ENCODE measurements around the gene SYNPO2. TPM values are rescaled to one million over a fixed set of nuclear protein-coding genes. Genes with fewer than 3 reads are reported as not detected.

The SYNPO2 gene
- total RNA-seq, 2 experiments from 2014 or later = 0.22 to 0.41 TPM

DNA sequence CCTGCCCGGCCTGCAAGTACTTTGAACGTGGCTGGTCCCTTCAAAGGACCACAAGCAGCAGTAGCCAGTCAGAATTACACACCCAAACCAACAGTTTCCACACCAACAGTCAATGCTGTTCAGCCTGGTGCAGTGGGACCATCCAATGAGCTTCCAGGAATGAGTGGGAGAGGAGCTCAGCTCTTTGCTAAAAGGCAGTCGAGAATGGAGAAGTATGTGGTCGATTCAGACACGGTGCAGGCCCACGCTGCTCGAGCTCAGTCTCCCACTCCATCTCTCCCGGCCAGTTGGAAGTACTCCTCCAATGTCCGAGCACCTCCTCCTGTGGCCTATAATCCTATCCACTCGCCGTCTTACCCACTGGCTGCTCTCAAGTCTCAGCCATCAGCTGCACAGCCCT lies 142.6 kb downstream of the SYNPO2 start:
- ATAC-seq (ENCODE audit: poor library complexity) (no peak), DNase-seq (no peak)
- Mint-ChIP-seq H3K9me3 (no peaks in the 10 kb centered on the region), H3K4me1 (ENCODE audit: low read depth) (no peaks in the 10 kb centered on the region), H3K27ac (no peak overlapping the region), H3K36me3 (ENCODE audit: low read depth) (no peaks in the 10 kb centered on the region), H3K27me3 (no peaks in the 10 kb centered on the region), H3K4me3 (no peak overlapping the region)
- TF ChIP-seq, protein P1, sequence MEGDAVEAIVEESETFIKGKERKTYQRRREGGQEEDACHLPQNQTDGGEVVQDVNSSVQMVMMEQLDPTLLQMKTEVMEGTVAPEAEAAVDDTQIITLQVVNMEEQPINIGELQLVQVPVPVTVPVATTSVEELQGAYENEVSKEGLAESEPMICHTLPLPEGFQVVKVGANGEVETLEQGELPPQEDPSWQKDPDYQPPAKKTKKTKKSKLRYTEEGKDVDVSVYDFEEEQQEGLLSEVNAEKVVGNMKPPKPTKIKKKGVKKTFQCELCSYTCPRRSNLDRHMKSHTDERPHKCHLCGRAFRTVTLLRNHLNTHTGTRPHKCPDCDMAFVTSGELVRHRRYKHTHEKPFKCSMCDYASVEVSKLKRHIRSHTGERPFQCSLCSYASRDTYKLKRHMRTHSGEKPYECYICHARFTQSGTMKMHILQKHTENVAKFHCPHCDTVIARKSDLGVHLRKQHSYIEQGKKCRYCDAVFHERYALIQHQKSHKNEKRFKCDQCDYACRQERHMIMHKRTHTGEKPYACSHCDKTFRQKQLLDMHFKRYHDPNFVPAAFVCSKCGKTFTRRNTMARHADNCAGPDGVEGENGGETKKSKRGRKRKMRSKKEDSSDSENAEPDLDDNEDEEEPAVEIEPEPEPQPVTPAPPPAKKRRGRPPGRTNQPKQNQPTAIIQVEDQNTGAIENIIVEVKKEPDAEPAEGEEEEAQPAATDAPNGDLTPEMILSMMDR (IDR thresholded peaks at IDR 0.05) = no peak
- intact Hi-C loops (cut with DNase I, micrococcal nuclease) = no loop called here
- Histone ChIP-seq H3K4me3 (ENCODE audit: low read length) (no peak overlapping the region), H3K27me3 (ENCODE audit: control insufficient read depth in 1 of 2, insufficient read depth in 2 of 2, low read length in 2 of 2) (peaks cover 0 to 3% of the 10 kb centered on the region in 2 experiments), H3K27ac (ENCODE audit: low read depth in 1 of 2, low read length in 2 of 2) (no peak overlapping the region), H3K9me3 (ENCODE audit: control insufficient read depth in 1 of 2, insufficient read depth in 1 of 2, low read length in 2 of 2) (no peaks in the 10 kb centered on the region), H3K36me3 (ENCODE audit: insufficient read depth, low read length) (no peaks in the 10 kb centered on the region), H3K4me1 (ENCODE audit: insufficient read depth, low read length) (no peaks in the 10 kb centered on the region)
- POLR2A ChIA-PET = no interaction called here
- CTCF ChIA-PET = no interaction called here

DNA sequence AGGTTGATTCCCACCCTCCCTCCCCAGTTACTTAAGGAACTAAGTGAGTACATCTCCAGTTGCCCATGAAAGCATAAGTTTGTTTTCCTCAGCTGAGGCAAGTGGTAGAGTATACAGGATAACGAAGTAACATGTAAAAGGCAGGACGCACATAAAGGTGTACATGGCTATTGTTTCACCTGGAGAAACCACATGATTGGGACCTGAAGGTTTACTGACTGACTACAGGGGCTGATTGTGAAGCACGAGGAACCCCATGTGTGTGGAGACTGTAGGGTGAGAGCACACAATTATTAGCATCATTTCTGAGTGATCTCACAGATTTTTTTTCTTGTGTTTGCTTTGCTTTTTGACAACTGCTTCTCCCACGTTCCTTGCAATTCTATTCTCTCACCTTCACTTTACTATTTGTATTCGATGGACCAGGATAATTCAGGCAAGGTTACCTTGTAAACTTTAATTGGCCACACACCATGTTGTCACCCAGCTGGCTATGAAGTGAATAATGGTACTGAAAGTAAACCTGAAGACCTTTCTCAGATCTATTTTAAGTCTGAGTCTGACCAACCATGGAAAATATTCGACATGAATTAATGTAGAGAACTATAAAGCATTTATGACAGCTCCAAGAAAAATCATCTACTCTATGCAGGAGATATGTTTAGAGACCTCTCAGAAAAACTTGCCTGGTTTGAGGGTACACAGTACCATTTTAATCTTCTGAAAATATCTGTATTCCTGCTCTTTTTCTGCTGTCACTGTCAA lies 144.4 kb downstream of the SYNPO2 start:
- no peak for ATAC-seq (ENCODE audit: poor library complexity)
- TF ChIP-seq, protein P1 (IDR thresholded peaks at IDR 0.05) = no peak
- H3K9me3 Mint-ChIP-seq = no peaks in the 10 kb centered on the region

DNA sequence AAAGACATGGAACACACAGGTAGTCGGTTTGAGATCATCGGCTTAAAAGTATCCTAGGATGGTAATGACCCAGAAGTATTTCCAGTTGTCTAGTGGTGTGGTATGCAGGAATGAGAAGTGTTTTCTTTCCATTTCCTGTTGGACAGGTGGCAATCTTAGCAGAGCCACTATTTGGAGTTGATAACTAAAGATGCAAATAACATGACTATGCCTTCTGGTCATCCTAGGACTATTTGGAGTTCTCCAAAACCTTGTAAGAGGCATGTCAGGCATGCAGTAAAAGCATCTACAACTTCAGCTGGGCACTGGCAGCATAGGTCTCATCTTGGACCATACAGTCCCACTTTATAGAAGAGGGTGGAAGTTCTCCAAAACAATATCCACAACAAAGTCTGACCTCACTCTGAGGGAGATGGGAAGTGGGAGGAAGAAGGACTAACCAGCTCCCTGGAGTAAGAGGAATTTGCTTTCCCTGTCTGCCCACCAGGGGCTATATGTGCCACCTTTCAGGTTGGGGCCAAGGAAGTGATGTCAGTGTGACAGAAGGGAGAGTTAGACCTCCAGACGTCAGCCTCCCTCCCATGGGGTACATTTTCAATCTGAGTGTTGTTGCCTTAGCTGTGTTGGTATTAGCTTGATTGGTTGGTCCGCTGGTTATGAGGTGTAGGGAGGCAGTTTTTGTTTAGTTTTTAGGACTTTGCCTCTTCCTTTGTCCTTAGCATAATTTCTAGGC lies 145.8 kb downstream of the SYNPO2 start:
- H3K27me3 Mint-ChIP-seq = no peaks in the 10 kb centered on the region
- CTCF ChIA-PET = no interaction called here
- no peak overlapping the region for H3K27ac Mint-ChIP-seq
- no peaks in the 10 kb centered on the region for H3K36me3 Mint-ChIP-seq (ENCODE audit: low read depth)
- TF ChIP-seq, protein P1 (IDR thresholded peaks at IDR 0.05) = no peak
- Histone ChIP-seq H3K36me3 (ENCODE audit: insufficient read depth, low read length) (no peaks in the 10 kb centered on the region), H3K27ac (ENCODE audit: low read depth in 1 of 2, low read length in 2 of 2) (no peak overlapping the region), H3K4me1 (ENCODE audit: insufficient read depth, low read length) (no peaks in the 10 kb centered on the region), H3K9me3 (ENCODE audit: control insufficient read depth in 1 of 2, insufficient read depth in 1 of 2, low read length in 2 of 2) (no peaks in the 10 kb centered on the region), H3K4me3 (ENCODE audit: low read length) (no peak overlapping the region), H3K27me3 (ENCODE audit: control insufficient read depth in 1 of 2, insufficient read depth in 2 of 2, low read length in 2 of 2) (peaks cover 0 to 3% of the 10 kb centered on the region in 2 experiments)
- POLR2A ChIA-PET = no interaction called here
- no peaks in the 10 kb centered on the region for H3K9me3 Mint-ChIP-seq
- no peak for DNase-seq
- H3K4me1 Mint-ChIP-seq (ENCODE audit: low read depth) = no peaks in the 10 kb centered on the region
- no peak for ATAC-seq (ENCODE audit: poor library complexity)
- H3K4me3 Mint-ChIP-seq = no peak overlapping the region
- intact Hi-C loops (cut with DNase I, micrococcal nuclease) = no loop called here

More for the DNA sequence above, 144.4 kb downstream of the SYNPO2 start:
- peaks cover 0 to 3% of the 10 kb centered on the region in 2 experiments for H3K27me3 ChIP-seq (ENCODE audit: control insufficient read depth in 1 of 2, insufficient read depth in 2 of 2, low read length in 2 of 2)
- Mint-ChIP-seq H3K4me3 (no peak overlapping the region), H3K27me3 (no peaks in the 10 kb centered on the region), H3K27ac (no peak overlapping the region), H3K4me1 (ENCODE audit: low read depth) (no peaks in the 10 kb centered on the region), H3K36me3 (ENCODE audit: low read depth) (no peaks in the 10 kb centered on the region)
- no peak overlapping the region for H3K27ac ChIP-seq (ENCODE audit: low read depth in 1 of 2, low read length in 2 of 2)
- H3K4me1 ChIP-seq (ENCODE audit: insufficient read depth, low read length) = no peaks in the 10 kb centered on the region
- ChIA-PET POLR2A (no interaction called here), CTCF (interaction anchor here (0.6 kb wide), 1 partner anchor 11 kb away, joined by 3 read pairs; no protein-coding TSS in a partner anchor)
- no peak overlapping the region for H3K4me3 ChIP-seq (ENCODE audit: low read length)
- no peaks in the 10 kb centered on the region for H3K9me3 ChIP-seq (ENCODE audit: control insufficient read depth in 1 of 2, insufficient read depth in 1 of 2, low read length in 2 of 2)
- DNase-seq = no peak
- no peaks in the 10 kb centered on the region for H3K36me3 ChIP-seq (ENCODE audit: insufficient read depth, low read length)
- intact Hi-C loops (cut with DNase I, micrococcal nuclease) = no loop called here
